ENCODE results near the gene PPARGC1A. TPM values are rescaled to one million over a fixed set of nuclear protein-coding genes. Genes with fewer than 3 reads are reported as not detected.

Gene PPARGC1A
- total RNA-seq, 1 donor from 2014 or later = 1.4 TPM

GRCh38 chr4:23837371-23837770 lies 52.5 kb downstream of the PPARGC1A start:
- DNase-seq = no peak

GRCh38 chr4:23835774-23836478 lies 53.9 kb downstream of the PPARGC1A start:
- no peak for DNase-seq

DNA sequence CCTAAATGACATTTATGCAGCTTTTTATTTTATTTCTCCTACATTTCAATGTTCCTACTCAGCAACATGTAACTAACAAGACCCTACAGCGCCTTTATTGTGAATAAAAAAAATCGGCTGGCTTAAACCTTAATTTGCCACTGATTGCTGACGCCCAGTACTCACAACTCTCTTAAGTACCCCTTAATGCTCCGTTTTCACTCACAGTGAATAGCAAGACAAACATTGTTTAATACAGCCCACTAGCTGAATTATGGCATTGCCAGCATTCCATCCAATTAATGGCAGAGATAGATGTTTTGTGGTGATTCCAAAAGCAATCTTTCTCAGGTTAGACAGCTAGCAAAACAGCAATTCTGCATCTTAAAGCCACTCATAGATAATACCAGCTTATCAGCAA lies 61.1 kb downstream of the PPARGC1A start:
- DNase-seq = no peak

DNA sequence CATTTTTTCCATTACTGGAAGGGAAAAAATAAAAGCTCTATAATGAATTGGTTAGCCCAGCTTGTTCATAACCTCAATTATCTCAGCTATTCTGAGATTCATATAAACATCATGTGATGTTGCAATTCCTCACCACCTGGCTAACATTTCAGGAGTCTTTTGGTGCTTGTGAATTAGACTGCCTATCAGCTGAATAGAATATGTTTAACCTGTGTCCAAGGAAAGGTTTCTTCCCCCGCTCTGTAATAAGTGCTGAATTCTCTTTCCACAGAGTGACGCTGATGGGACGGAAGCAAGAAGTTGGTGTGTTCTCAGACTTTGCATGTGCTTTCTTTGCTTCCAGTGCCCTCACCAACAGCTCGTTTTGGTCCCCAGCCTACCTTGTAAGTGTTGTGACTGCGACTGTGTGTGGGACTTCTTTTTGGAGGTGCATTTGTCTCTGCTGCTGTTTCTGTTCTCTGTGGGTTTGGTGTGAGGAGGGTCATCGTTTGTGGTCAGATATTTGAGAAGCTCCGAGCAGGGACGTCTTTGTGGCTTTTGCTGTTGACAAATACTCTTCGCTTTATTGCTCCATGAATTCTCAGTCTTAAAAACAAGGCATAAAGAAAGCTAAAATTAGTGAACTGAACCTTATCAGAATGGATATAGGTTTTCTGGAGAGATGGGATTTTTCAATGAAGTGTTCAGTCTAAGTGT lies 61.7 kb downstream of the PPARGC1A start:
- DNase-seq = no peak

- DNase-seq = no peak
These were observed 67.7 kb downstream of the PPARGC1A start for GRCh38 chr4:23822181-23822580.

GRCh38 chr4:23819041-23819511 lies 70.8 kb downstream of the PPARGC1A start:
- DNase-seq = no peak

- no peak for DNase-seq
These were observed 71.6 kb downstream of the PPARGC1A start for GRCh38 chr4:23818097-23818885.

DNA sequence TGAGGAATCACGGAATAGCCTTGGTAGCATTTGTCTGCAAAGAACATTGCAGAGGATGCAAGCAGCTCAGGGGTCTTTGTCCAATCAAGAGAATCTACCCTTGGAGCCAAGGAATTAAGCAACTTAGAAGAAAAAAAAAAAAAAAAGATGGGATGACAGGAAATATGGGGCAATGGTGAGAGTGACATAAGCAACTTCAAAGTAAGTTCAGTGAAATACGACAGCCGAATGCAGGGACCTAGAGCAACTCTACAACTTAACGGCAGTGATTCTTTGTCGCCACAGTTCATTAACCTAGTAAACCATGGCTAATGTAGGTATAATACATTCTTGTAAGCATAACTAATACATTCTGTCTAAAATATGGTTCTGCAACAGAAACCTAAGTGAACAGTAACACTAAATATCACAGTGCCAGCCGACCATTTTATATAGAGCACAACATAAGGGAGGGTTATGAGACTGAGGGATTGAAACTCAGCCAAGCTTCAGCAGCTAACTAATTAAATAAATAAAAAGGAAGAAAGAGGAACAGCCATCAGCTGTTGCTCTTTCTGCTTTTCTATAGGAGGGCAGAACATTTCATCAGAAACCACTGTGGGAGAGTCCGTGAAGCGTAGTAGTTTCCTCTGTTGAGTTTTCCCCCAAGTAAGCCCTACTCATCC lies 74.7 kb downstream of the PPARGC1A start:
- DNase-seq = no peak

DNA sequence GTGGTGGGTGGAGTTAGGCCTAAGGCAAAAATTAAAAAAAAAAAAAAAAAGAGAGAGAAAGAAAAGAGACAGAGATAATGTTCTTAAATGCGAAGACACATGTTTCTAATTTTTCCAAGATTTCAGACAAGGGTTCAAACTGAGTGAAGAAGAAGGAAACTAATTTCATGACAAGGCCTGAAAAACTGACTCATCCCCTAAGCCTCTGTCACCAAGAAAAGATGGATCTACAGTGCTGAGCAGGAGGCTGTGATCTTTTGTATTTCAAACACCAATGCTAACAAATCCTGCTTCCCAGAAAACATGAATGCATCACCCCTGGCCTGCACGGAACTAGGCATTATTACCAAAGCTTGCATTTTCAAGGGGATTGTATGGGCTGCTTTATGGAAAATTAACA lies 75.3 kb downstream of the PPARGC1A start:
- no peak for DNase-seq

DNA sequence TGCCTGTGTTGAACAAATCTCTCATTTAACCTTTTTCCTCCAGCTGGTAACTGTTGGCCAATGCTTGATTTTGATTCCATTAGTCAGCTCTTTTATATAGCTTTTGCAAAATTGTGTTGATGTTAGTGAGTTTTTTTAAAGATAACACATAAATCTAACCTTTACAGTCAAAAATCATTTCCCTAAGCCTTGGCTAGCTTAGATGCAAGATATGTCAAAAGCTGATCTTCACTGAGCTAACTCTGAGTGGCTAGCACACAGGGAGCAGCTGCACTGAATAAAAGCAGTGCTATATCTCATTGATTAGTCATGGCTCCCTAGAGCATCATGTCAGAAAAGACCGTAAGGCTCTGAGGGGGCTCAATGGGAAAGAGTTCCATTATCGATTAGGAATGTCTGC lies 78.7 kb downstream of the PPARGC1A start:
- DNase-seq = no peak

DNA sequence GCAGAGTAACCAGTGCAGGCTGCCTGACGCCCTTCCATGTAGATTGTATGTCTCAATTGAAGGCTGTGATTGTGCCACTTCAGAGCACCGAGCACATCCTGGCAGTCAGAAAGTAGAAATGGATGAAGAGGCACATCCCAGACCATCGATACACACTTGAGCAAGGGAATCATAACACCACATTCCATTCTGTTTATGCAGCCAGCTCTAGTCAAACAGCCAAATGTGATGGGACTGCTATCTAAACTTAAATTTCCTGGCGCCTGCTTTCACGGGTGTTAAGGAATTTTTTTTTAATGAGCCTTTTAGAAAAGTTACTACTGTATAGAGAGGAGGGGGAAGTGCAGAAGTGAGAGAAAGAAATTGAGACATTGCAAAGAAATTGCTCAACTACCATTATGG lies 84.4 kb downstream of the PPARGC1A start:
- no peak for DNase-seq

DNA sequence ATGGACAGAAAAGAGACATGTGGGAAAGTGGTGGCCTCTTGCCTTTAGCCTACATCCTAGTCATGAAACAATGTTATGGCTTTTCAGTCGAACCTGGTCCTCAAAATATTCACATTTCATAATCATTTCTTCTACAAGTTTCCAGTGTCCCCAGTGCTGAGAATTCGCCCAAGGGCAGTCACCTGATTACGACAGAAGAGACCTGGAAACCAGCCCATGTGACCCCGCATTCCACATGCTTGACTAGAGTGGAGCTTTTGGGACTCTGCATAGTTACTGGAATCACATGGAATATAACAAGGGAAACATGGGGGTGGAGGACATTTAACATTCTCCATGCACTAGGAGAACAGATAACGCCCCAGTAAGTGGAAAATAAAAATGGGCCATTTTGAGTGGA lies 100.1 kb downstream of the PPARGC1A start:
- DNase-seq = no peak

DNA sequence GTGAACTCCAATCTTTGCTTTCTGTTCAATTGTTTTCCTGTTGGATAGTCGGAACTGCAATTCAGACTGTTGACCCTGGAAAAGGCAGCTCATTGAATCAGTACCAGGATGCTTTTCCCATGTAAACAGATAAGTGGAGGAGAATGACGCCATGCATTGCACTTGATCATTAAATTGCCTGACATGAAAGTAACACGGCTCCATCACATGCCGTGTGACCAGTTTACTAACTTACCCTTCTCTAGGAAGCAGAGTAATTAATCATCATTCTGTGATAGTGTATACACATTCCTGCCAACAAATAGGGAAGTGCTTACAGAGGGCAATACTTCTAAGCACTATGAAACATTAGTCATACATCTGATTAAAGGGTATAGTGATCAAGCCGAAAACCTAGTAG lies 101.4 kb downstream of the PPARGC1A start:
- no peak for DNase-seq

DNA sequence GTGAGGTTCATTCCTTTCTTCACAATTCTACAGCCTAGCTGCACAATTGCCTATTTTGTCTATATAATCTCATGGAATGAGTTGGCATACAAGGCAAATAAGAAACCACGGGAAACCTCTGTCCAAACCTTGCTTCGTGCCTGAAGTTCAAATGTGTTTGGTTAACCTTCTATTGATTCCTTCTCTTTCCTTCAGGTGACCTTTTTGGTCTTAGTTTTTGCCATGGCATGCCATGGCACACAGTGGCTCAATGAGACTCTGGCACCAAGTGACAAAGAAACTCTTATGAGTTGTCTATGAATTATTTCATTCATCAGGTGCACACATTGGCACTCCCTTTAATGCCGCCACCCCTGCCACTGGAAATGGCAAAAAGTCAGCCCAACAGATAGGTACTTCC lies 101.8 kb downstream of the PPARGC1A start:
- DNase-seq = no peak

- no peak for DNase-seq
These were observed 106.9 kb downstream of the PPARGC1A start for GRCh38 chr4:23782778-23783437.

GRCh38 chr4:23779839-23780238 lies 110.0 kb downstream of the PPARGC1A start:
- no peak for DNase-seq

GRCh38 chr4:23779422-23779821 lies 110.4 kb downstream of the PPARGC1A start:
- no peak for DNase-seq

DNA sequence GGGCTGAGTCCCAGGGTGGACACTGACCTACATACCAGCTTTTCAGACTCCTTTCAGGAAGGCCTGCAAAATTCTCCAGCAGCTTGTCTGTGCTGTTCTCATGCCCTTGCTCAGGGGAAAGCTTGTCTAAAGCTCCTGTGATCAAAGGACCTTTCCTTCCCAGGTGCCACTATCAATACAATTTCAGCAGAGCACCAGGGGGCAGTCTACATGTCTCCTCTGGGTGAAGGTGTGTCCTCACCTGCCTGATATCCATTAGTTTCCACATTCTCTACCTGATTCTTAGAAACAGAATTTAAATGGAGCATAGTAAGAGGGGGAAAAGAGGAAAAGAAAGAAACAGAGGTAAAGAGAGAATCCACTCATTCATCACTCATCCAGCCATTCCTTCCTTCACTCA lies 114.2 kb downstream of the PPARGC1A start:
- no peak for DNase-seq

DNA sequence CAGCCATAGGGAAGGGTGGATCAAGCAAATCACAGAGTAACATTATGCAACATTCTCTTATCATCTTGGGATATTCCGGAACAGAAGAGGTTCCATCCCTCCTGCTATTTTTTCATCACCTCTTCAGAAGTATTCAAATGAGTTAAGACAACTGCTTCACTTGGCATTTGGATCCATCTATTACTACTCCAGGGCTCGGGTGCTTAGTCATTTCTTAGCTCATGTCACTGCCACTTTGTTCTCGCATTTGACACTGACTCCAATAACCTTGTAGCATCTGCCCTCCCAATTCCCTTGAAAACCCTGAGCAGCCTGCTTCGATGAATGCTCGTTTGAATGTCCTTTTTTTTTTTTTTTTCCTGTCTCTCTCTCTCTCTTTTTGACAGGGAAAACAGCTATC lies 114.9 kb downstream of the PPARGC1A start:
- no peak for DNase-seq

DNA sequence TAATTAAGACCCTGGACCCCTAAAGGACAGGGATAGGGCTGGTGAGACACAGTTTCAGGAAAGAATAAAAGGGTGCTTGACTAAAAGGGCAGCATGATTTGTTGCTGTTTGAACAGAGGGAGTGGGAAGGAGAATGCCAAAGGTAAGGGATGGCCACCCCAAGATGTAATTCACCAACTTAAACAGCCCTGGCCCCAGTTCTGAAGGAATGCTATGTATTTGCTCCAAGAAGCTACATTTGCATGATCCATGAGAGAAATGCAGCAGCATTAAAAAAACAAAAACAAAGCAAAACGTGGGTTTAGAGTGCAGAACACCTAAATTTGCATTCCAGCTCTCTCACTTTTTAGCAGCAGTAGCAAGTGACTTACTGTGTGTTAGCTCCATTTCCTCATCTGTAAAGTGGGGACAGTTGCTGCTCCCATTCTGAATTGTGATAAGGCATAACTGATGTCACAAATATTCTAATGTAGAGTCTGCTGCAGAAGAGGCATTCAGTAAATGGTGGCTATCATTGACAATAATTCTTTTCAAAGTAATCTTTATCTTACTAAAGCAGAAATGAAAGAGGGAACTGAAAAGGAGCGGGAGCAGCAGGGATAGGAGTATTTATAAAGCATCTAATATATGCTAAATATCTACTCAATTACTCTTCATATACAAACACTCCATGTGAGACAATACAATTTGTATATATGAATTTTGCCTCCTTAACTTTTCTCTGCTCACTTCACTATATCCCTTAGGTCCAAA lies 115.8 kb downstream of the PPARGC1A start:
- no peak for DNase-seq

DNA sequence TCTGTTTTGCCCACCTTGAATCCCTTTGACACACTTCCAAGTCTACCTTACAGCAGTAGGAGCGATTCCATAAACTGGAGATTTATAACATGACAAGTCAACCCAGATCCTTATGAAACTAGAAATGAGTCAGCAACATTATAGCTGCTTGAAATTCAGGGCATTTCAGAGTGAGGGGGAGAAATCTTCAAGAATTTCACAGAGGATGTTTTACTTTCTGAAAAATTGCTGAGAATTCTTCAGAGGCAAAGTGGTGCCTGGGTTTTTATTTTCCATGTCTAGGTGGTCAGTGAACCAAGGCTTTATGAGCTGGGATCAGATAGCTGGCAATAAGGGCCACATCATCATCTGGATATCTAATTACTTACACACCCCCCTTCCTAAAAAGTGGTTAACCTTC lies 119.8 kb downstream of the PPARGC1A start:
- DNase-seq = no peak

DNA sequence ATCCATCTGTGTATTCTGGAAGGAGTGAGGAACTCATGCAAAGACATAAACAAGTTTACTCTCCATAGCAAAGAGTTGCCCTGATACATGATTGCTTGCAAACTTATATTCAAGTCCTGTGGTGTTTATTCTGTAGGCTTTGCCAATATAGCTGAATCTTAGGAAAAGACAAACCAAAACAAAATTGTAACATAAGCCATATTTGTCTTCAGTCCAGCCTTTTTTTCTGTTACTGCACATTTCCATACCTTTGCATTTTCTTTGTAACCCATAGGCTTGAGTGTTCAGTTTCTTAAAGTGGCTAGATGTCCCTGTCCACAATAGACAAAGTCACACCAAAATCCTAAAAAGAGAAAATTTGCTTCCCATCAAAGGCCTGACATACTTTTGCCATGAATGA lies 120.4 kb downstream of the PPARGC1A start:
- no peak for DNase-seq
